Peyer's patch (tissue), 4 donors: ENCODE results near the gene CD8B.

Experiments
- CTCF ChIP-seq, 6 experiments: fragments of 450-650 bp in 4 of 6; fragments of 200-600 bp in 2 of 6; sonication (generic) in 1 of 6; IDR thresholded peaks; one replicate each; pipeline ENCODE4 v1.5.1; 2017 to 2019; ENCODE audit warnings: antibody characterized with exemption in 6 of 6, mild to moderate bottlenecking in 3 of 6, moderate library complexity in 1 of 6
- POLR2A ChIP-seq, 2 donors: fragments of 450-650 bp; IDR thresholded peaks; one replicate each; pipeline ENCODE4 v1.5.1; 2017; ENCODE audit warnings: antibody characterized with exemption in 2 of 2, mild to moderate bottlenecking in 2 of 2, moderate library complexity in 2 of 2

DNA sequence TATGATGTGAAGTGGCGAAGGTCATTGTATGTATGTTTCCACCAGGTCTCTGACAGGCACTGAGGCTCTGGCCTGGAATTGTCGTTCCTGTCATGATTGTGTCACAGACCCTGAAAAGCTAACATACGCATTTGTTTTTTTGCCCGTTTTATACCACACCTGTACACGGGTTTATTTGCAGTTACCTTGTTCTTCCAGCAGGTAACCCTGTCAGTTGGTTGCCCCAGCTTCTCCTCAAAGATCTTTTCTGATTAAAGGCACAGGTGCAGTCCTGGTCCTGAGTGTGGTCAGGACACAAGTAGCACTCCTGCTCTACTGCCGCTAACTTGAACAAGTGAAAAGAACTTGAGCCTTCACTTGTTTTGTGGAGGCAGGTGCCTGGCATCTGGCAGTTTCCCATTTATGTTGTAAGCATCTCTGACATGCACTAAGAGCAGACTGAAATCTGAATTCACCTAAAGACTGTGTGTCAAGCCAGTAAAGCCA is 90.8 kb downstream of the CD8B start:
- TF ChIP-seq CTCF (IDR thresholded peaks at IDR 0.05) (no peak), POLR2A (IDR thresholded peaks at IDR 0.05) (no peak)
